GM18508 (cell line): ENCODE data around the gene SOX6.

Source experiments
- ATAC-seq: cut with Tn5 transposase; IDR thresholded peaks from one replicate; pipeline ENCODE4 v1.9.1; 2021; ENCODE audit warnings: moderate number of reproducible peaks; ENCODE audit not compliant: insufficient read depth, unreplicated experiment

SOX6 gene

GRCh38 chr11:16326679-16327297 lies 29.6 kb downstream of the SOX6 start:
- no peak for ATAC-seq

- no peak for ATAC-seq
Measured at GRCh38 chr11:16322190-16322589, 34.2 kb downstream of the SOX6 start.

GRCh38 chr11:16321148-16321547 lies 35.2 kb downstream of the SOX6 start:
- no peak for ATAC-seq

- no peak for ATAC-seq
Measured at GRCh38 chr11:16318320-16318719, 38.0 kb downstream of the SOX6 start.

- no peak for ATAC-seq
Measured at GRCh38 chr11:16317712-16318111, 38.6 kb downstream of the SOX6 start.

- no peak for ATAC-seq
Measured at GRCh38 chr11:16313846-16314245, 42.5 kb downstream of the SOX6 start.

GRCh38 chr11:16312233-16312765 lies 44.0 kb downstream of the SOX6 start:
- no peak for ATAC-seq

- ATAC-seq = no peak
Measured at GRCh38 chr11:16311831-16312230, 44.5 kb downstream of the SOX6 start.

- ATAC-seq = no peak
Measured at GRCh38 chr11:16310943-16311342, 45.4 kb downstream of the SOX6 start.

- ATAC-seq = no peak
Measured at GRCh38 chr11:16309226-16309625, 47.1 kb downstream of the SOX6 start.

GRCh38 chr11:16301462-16301861 lies 54.9 kb downstream of the SOX6 start:
- ATAC-seq = no peak

- no peak for ATAC-seq
Measured at GRCh38 chr11:16299884-16300782, 56.2 kb downstream of the SOX6 start.

- ATAC-seq = no peak
Measured at GRCh38 chr11:16299390-16299789, 57.0 kb downstream of the SOX6 start.

GRCh38 chr11:16297332-16297731 lies 59.0 kb downstream of the SOX6 start:
- ATAC-seq = no peak

GRCh38 chr11:16296273-16296672 lies 60.1 kb downstream of the SOX6 start:
- no peak for ATAC-seq

- no peak for ATAC-seq
Measured at GRCh38 chr11:16295592-16295991, 60.8 kb downstream of the SOX6 start.

GRCh38 chr11:16293204-16293681 lies 63.1 kb downstream of the SOX6 start:
- ATAC-seq = no peak

- ATAC-seq = no peak
Measured at GRCh38 chr11:16292167-16292859, 64.0 kb downstream of the SOX6 start.

GRCh38 chr11:16291729-16292128 lies 64.6 kb downstream of the SOX6 start:
- no peak for ATAC-seq

- ATAC-seq = no peak
Measured at GRCh38 chr11:16289541-16289940, 66.8 kb downstream of the SOX6 start.
